IMR-90 (cell line): ENCODE results near the gene RHOC.

Experiments
- CEBPB ChIP-seq: IDR thresholded peaks from 2 replicates; pipeline ENCODE4 v1.6.1; 2012; ENCODE audit warnings: low read depth, low read length, improper control_type of control experiment
- FOS ChIP-seq: fragments of 150-350 bp; IDR thresholded peaks from 2 replicates; pipeline ENCODE4 v1.6.1; 2016; ENCODE audit warnings: low read depth, low read length
- MAFK ChIP-seq: IDR thresholded peaks from 2 replicates; pipeline ENCODE4 v1.6.1; 2012; ENCODE audit warnings: low read depth, low read length, improper control_type of control experiment
- MAZ ChIP-seq: IDR thresholded peaks from 2 replicates; pipeline ENCODE4 v1.6.1; 2012; ENCODE audit warnings: low read depth, mild to moderate bottlenecking, low read length, improper control_type of control experiment, moderate library complexity, borderline replicate concordance
- MXI1 ChIP-seq: IDR thresholded peaks from 2 replicates; pipeline ENCODE4 v1.6.1; 2012; ENCODE audit warnings: low read depth, mild to moderate bottlenecking, low read length, moderate library complexity, borderline replicate concordance
- NFE2L2 ChIP-seq: fragments of 150-350 bp; IDR thresholded peaks from 2 replicates; pipeline ENCODE4 v1.6.1; 2016; ENCODE audit warnings: low read depth, mild to moderate bottlenecking, low read length
- POLR2A ChIP-seq: IDR thresholded peaks from 2 replicates; pipeline ENCODE4 v1.6.1; 2012; ENCODE audit warnings: mild to moderate bottlenecking, low read depth, low read length
- RAD21 ChIP-seq: IDR thresholded peaks from 2 replicates; pipeline ENCODE4 v1.6.1; 2012; ENCODE audit warnings: low read length, improper control_type of control experiment
- RFX5 ChIP-seq: IDR thresholded peaks from 2 replicates; pipeline ENCODE4 v1.8.0; 2012; ENCODE audit warnings: low read depth, mild to moderate bottlenecking, low read length, moderate library complexity
- TF ChIP-seq, protein P1 (sequence below): conservative IDR thresholded peaks from 2 replicates; pipeline ENCODE4 v1.5.1; 2012; ENCODE audit warnings: mild to moderate bottlenecking, low read depth, low read length, improper control_type of control experiment
- TF ChIP-seq, protein P2 (sequence below): fragments of 150-350 bp; IDR thresholded peaks from 2 replicates; pipeline ENCODE4 v1.6.1; 2016; ENCODE audit warnings: low read depth, mild to moderate bottlenecking, low read length, moderate library complexity, borderline replicate concordance

DNA sequence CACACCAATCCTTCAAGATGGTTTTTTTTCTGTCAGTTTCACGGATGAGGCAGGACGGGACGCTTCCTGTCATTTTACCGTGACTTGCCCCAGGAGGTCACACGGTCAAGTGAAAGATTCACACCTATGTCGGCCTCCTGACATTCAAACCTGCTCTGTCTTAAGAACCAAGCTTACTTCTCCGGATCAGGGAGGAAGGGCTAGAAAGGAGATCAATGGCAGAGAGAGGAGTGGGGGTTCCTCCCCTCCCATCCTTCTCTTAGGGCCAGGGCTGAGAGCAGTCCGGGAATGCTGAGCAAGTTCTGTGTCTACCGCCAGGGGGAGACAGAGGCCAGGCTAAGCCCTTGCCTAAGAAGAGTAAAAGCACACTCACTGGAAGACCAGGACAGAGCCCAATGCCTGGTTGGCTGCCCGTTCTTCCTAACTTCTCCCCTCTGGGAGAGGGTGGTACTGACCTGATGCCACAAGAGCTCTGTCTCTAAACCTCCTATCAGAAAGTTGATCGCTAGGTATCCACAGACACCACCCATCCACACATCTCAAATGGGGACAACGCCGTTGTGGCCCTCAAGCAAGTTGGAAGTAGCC, 9.3 kb upstream of the RHOC start:
- TF ChIP-seq, protein P1, sequence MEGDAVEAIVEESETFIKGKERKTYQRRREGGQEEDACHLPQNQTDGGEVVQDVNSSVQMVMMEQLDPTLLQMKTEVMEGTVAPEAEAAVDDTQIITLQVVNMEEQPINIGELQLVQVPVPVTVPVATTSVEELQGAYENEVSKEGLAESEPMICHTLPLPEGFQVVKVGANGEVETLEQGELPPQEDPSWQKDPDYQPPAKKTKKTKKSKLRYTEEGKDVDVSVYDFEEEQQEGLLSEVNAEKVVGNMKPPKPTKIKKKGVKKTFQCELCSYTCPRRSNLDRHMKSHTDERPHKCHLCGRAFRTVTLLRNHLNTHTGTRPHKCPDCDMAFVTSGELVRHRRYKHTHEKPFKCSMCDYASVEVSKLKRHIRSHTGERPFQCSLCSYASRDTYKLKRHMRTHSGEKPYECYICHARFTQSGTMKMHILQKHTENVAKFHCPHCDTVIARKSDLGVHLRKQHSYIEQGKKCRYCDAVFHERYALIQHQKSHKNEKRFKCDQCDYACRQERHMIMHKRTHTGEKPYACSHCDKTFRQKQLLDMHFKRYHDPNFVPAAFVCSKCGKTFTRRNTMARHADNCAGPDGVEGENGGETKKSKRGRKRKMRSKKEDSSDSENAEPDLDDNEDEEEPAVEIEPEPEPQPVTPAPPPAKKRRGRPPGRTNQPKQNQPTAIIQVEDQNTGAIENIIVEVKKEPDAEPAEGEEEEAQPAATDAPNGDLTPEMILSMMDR: peak; percentile 99
- peak; percentile 52; the same call in 1 of the 2 replicates for TF ChIP-seq MAFK
- TF ChIP-seq RFX5: no peak
- peak; percentile 99 for TF ChIP-seq RAD21
- peak; percentile 74 for TF ChIP-seq POLR2A
- no peak for TF ChIP-seq CEBPB
- TF ChIP-seq MXI1: no peak
- TF ChIP-seq FOS: no peak
- TF ChIP-seq, protein P2, sequence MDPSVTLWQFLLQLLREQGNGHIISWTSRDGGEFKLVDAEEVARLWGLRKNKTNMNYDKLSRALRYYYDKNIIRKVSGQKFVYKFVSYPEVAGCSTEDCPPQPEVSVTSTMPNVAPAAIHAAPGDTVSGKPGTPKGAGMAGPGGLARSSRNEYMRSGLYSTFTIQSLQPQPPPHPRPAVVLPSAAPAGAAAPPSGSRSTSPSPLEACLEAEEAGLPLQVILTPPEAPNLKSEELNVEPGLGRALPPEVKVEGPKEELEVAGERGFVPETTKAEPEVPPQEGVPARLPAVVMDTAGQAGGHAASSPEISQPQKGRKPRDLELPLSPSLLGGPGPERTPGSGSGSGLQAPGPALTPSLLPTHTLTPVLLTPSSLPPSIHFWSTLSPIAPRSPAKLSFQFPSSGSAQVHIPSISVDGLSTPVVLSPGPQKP: no peak
- TF ChIP-seq MAZ: peak; percentile 39; the same call in 1 of the 2 replicates
- no peak for TF ChIP-seq NFE2L2
